ENCODE data around the gene SLC39A11. TPM values are rescaled to one million over a fixed set of nuclear protein-coding genes. Genes with fewer than 3 reads are reported as not detected.

Gene SLC39A11
- total RNA-seq, 1 donor from 2014 or later = 21.5 TPM

GRCh38 chr17:73103641-73104335 is 11.3 kb upstream of the SLC39A11 start:
- H3K4me2 ChIP-seq (ENCODE audit: low read length) = no peak overlapping the region
- no peak overlapping the region for H2AFZ ChIP-seq (ENCODE audit: low read depth, low read length)
- H3K4me1 ChIP-seq (ENCODE audit: insufficient read depth, low read length) = no peaks in the 10 kb centered on the region
- Mint-ChIP-seq H3K4me3 (ENCODE audit: unreplicated experiment) (no peak overlapping the region), H3K27ac (ENCODE audit: unreplicated experiment) (no peak overlapping the region), H3K4me1 (ENCODE audit: low read depth, unreplicated experiment) (no peaks in the 10 kb centered on the region), H3K36me3 (ENCODE audit: low read depth, unreplicated experiment) (no peaks in the 10 kb centered on the region), H3K9me3 (ENCODE audit: unreplicated experiment) (peaks cover 3% of the 10 kb centered on the region), H3K27me3 (ENCODE audit: low read depth, unreplicated experiment) (peaks cover 12% of the 10 kb centered on the region)
- no peak overlapping the region for H3K9ac ChIP-seq (ENCODE audit: low read length)
- TF ChIP-seq EZH2 (IDR thresholded peaks at IDR 0.05; ENCODE audit: insufficient read depth, low read length) (no peak), CTCF (IDR thresholded peaks at IDR 0.05; ENCODE audit: insufficient read depth, low read depth, low read length) (no peak)
- no peaks in the 10 kb centered on the region for H4K20me1 ChIP-seq (ENCODE audit: insufficient read depth, low read length)
- H3K4me3 ChIP-seq (ENCODE audit: insufficient read depth, low read depth, low read length) = no peak overlapping the region
- peaks cover 4% of the 10 kb centered on the region for H3K9me3 ChIP-seq (ENCODE audit: insufficient read depth, low read depth, low read length)
- no peak overlapping the region for H3K27ac ChIP-seq (ENCODE audit: low read depth, low read length)
- no peaks in the 10 kb centered on the region for H3K79me2 ChIP-seq (ENCODE audit: insufficient read depth, low read length)
- FAIRE-seq (no peak), DNase-seq (ENCODE audit: low read depth) (no peak)
- no peaks in the 10 kb centered on the region for H3K36me3 ChIP-seq (ENCODE audit: insufficient read depth, low read length)
- H3K27me3 ChIP-seq (ENCODE audit: insufficient read depth, low read length) = peaks cover 6% of the 10 kb centered on the region

GRCh38 chr17:73101031-73101430 is 8.5 kb upstream of the SLC39A11 start:
- peaks cover 10% of the 10 kb centered on the region for H3K27me3 ChIP-seq (ENCODE audit: insufficient read depth, low read length)

More at GRCh38 chr17:73101031-73101430, 8.5 kb upstream of the SLC39A11 start:
- Histone ChIP-seq H3K36me3 (ENCODE audit: insufficient read depth, low read length) (no peaks in the 10 kb centered on the region), H3K9me3 (ENCODE audit: insufficient read depth, low read depth, low read length) (peaks cover 4% of the 10 kb centered on the region), H3K4me3 (ENCODE audit: insufficient read depth, low read depth, low read length) (no peak overlapping the region), H3K79me2 (ENCODE audit: insufficient read depth, low read length) (no peaks in the 10 kb centered on the region), H2AFZ (ENCODE audit: low read depth, low read length) (no peak overlapping the region), H3K27ac (ENCODE audit: low read depth, low read length) (no peak overlapping the region), H3K4me1 (ENCODE audit: insufficient read depth, low read length) (no peaks in the 10 kb centered on the region), H3K4me2 (ENCODE audit: low read length) (no peak overlapping the region), H3K9ac (ENCODE audit: low read length) (no peak overlapping the region), H4K20me1 (ENCODE audit: insufficient read depth, low read length) (no peaks in the 10 kb centered on the region)
- peaks cover 21% of the 10 kb centered on the region for H3K27me3 Mint-ChIP-seq (ENCODE audit: low read depth, unreplicated experiment)
- H3K9me3 Mint-ChIP-seq (ENCODE audit: unreplicated experiment) = peaks cover 3% of the 10 kb centered on the region
- H3K36me3 Mint-ChIP-seq (ENCODE audit: low read depth, unreplicated experiment) = no peaks in the 10 kb centered on the region
- TF ChIP-seq CTCF (IDR thresholded peaks at IDR 0.05; ENCODE audit: insufficient read depth, low read depth, low read length) (no peak), EZH2 (IDR thresholded peaks at IDR 0.05; ENCODE audit: insufficient read depth, low read length) (no peak)
- no peaks in the 10 kb centered on the region for H3K4me1 Mint-ChIP-seq (ENCODE audit: low read depth, unreplicated experiment)
- DNase-seq (ENCODE audit: low read depth) (no peak), FAIRE-seq (no peak)
- no peak overlapping the region for H3K4me3 Mint-ChIP-seq (ENCODE audit: unreplicated experiment)
- no peak overlapping the region for H3K27ac Mint-ChIP-seq (ENCODE audit: unreplicated experiment)

Measured in astrocyte (in vitro differentiated cells and primary cell).